Measurements from ENCODE around the gene EEFSEC.

Gene EEFSEC

GRCh38 chr3:128296469-128297251 lies 143.4 kb downstream of the EEFSEC start:
- DNase-seq: no peak

- no peak for DNase-seq
Observed at GRCh38 chr3:128297401-128298138, 144.3 kb downstream of the EEFSEC start.

GRCh38 chr3:128301186-128302023 lies 148.1 kb downstream of the EEFSEC start:
- DNase-seq: no peak

GRCh38 chr3:128306481-128306880 lies 153.2 kb downstream of the EEFSEC start:
- no peak for DNase-seq

- no peak for DNase-seq
Observed at GRCh38 chr3:128307029-128307633, 153.8 kb downstream of the EEFSEC start.

- DNase-seq: no peak
Observed at GRCh38 chr3:128307781-128308469, 154.6 kb downstream of the EEFSEC start.

GRCh38 chr3:128309026-128309425 lies 155.7 kb downstream of the EEFSEC start:
- DNase-seq: no peak

GRCh38 chr3:128310286-128311058 lies 157.2 kb downstream of the EEFSEC start:
- DNase-seq: no peak

GRCh38 chr3:128311441-128311844 lies 158.2 kb downstream of the EEFSEC start:
- no peak for DNase-seq

GRCh38 chr3:128312271-128312670 lies 159.0 kb downstream of the EEFSEC start:
- no peak for DNase-seq

- DNase-seq: no peak
Observed at GRCh38 chr3:128313071-128313725, 159.9 kb downstream of the EEFSEC start.

- DNase-seq: no peak
Observed at GRCh38 chr3:128313935-128314334, 160.7 kb downstream of the EEFSEC start.

GRCh38 chr3:128315313-128315712 lies 162.0 kb downstream of the EEFSEC start:
- DNase-seq: no peak

- no peak for DNase-seq
Observed at GRCh38 chr3:128316481-128316891, 163.2 kb downstream of the EEFSEC start.

- DNase-seq: no peak
Observed at GRCh38 chr3:128317101-128317697, 163.9 kb downstream of the EEFSEC start.

- no peak for DNase-seq
Observed at GRCh38 chr3:128317698-128318231, 164.5 kb downstream of the EEFSEC start.

- DNase-seq: no peak
Observed at GRCh38 chr3:128318275-128318941, 165.1 kb downstream of the EEFSEC start.

GRCh38 chr3:128319107-128319506 lies 165.8 kb downstream of the EEFSEC start:
- no peak for DNase-seq

GRCh38 chr3:128319741-128320141 lies 166.5 kb downstream of the EEFSEC start:
- no peak for DNase-seq
